NCI-H2196 (cell line): ENCODE data around the gene LCP1.
A peak's percentile ranks its signal among the peaks of the same experiment; 100 is the strongest.

ENCODE experiments used
- DNase-seq: peaks from one replicate; lab custom pipeline; 2025; ENCODE audit not compliant: unreplicated experiment; lab: John Stamatoyannopoulos, UW

LCP1 gene

DNA sequence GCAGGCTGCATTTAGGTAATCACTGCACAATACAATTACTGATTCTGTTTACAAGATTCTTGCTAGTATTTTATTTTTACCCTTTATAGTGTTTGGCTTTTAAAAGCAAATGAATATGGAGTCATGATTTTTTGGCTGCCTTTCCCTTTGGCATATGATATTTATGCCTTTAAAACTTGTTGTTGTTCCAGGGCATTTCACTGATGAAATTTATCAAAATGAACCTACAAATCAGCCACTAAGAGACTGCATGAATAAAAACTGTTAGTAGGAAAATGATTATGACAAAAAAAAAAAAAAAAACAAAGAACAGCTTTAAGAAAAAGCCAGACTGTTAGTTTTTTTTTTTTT, 79.7 kb downstream of the LCP1 start:
- no peak for DNase-seq

DNA sequence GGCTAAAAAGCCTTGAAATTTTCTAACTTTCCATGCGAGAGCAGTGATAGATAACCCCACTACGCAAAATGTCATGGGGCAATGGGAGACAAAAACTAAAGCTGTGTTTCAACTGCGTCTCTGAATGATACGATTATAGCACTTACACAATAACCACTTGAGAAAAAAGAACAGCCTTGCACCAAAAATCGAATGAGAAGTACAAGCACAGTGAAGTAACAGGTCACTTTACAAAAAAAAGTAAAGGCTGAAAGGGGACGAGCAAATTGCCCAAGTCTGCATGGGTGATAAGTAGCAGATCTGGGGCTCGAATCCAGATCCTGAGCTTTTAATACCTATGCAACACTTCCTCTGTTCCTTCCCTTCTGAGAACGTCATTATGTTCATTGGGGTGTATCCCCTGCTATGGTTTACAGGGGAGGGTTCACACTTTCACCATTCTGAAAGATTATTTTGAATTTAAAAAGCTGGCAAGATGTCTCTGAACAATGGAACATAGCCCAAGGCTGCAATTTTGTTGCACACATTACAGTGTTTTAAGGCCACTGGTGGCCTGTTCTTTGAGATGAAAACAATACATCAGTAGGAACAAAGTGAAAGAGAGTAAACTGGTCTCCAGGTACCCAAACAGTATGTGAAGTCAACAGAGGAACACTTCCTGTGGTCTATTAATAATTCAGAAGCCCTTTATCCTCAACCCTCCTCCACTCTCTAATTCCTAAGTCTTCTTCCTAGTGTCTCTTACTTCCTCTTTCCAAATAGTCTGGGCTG, 80.3 kb downstream of the LCP1 start:
- no peak for DNase-seq

DNA sequence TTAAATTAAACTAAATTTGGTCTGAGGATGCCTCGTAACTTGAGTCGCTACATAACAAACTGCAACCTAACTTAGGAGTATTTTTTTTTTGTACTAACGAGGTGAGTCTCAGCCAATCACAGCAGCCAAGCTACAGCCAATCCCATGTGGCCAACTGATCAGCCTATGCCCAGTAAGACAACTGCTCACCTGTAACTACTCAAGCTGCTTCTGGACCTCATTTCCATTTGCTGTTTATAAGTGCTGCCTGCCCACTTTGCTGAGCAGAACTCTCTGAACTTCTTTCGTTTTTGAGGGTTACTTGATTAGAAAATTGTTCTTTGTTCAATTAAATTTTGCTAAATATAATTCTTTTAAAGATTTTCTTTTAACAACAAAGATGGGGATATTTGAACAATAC, 81.0 kb downstream of the LCP1 start:
- no peak for DNase-seq

DNA sequence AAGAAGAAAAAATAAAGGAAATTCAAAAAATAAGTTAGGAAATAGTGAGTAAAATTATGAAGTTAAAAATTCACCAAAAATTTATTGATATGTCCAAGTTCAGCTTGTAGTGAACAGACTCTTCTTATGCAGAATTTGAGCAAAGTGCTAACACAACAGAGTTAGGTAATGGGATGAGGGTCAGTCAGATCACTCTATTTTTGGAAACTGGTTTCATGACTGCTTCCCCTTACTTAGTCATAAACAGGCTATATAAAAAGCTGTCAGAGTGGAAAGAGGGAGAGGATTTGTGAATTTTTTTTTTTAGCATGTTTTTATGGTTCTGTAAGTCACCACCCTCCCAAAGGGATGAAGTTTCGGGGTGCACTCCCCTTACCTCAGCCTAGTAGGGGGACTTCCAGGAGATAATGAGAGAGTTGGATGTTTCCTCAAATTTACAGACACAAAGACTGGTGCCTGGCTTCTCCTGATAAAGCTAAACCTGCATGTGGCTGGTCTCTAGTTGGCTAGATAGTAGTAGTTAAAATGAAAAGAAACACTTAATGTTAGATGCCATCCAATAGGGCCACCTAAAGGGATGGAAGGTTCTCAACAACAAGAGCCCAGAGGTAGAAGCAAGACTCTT, 81.7 kb downstream of the LCP1 start:
- no peak for DNase-seq

DNA sequence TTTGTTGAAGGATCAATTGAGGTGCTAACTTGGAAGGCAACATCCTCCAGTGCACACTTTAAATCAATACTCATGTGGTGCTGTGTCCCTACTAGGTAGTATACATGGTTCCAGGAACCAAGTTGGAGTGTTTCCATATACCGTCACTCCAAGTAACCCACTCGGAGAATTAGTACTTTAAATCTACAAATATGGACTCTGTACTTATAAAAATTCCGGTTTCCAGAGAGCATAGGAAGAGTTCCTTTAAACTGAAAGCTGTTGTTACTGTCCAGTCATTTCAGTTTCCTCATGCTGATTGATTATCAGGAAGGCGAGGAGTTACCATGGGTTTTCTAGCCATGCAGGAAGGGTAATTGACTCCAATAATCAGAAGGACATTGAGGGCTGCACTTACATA, 84.3 kb downstream of the LCP1 start:
- no peak for DNase-seq

DNA sequence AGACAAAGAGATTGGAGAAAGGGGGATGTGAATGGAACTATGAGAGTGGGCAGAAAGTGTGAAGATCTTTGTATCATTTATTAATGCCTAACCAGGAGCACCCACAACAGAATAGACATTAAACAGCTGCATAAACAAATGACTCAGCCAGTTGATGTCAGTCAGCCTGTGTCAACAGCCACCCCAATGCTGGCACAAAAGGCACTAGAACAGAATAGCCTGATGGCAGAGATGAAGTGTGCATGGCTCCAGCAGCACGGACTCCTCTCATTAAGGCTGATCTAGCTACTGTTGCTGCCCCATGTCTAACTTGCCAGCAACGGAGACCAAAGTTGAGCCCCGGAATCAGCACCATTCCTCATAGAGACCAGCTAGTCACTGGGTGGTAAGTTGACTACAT, 85.0 kb downstream of the LCP1 start:
- DNase-seq: peak; percentile 8

DNA sequence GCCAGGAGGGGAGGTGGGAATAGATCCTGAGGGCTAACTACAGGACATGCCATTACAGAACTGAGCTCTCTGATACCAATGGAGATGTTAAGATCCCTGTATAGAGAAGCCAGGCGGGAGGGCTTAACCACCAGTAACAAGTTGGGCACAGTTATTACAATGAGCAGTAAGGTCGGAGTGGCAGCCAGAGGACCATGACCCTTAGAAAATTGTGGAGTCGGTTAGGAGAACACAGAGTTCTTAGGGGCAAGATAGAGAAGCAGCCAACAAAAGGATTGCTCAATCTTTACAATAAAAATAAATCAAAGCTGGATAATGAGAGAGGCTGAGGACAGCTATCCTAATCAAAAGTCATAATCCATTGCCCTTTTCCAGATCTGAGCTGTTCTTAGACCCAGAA, 87.5 kb downstream of the LCP1 start:
- no peak for DNase-seq

DNA sequence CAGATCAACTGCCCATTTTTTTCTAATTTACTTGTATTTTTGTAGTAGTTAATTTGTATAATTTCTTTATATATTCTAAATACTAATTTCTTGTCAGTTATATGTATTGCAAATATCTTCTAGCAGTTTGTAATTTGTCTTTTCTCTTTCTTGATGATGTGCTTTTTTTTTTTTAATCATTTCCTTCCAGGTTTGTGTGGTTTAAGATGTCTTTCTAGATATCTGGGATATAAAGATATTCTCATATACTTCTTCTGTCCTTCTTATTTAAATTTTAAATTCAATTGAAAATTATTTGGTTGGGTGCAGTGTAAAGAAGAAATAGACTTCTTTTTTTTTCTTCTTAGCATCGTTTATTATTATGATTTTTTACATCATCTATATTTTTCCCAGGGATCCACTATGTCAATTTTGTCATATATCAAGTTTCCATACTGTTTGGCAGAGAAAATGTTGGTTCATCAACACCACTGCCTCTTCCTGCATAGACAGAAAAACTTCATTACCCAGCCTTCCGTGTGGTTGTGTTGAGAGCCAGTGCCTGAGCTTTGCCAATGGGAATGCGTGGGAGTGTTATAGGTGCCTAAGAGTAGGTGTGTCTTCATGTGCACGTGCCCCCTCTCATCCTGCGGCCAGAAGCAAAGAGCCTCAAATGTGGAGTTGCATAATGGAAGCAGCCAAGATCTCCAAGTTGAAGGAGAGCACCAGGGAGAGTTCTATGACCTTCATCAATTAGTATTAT, 93.0 kb downstream of the LCP1 start:
- DNase-seq: no peak

DNA sequence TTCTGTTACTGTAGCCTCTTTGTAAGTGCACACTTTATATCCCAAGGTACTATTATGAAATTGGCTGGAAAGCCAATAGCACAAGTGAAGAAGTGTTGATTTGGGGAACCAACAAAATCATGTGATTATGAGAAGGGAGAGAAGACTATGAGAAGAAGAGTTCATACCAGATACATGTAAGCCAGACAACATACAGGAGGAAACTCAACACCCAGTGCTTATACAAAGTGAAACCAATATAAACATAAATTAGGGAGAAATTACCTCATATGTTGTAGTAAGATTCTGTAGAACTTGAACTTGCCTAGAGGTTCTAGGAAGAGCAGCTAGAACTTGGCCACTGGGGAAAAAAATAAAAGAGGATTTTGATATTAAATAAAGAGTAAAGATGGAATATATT, 94.5 kb downstream of the LCP1 start:
- DNase-seq: no peak

DNA sequence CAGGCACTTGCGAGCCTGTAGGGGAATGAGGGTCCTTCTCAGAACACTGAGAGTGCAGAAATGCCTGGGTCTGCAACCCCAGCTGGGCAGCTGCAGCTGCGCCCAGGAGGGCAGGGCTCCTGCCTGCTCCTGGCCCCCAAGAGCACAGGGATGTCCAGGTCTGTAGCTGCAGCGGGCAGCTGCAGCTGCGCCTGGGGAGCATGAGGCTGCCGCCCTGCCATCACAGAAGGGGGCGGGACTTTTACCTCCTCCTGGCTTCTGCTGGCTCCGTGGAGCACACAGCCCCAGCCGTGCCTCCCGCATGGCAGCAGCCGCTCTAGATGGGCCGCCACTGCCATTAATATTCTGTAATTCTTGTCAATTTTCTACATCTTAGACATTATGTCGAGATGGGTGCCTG, 95.0 kb downstream of the LCP1 start:
- no peak for DNase-seq

DNA sequence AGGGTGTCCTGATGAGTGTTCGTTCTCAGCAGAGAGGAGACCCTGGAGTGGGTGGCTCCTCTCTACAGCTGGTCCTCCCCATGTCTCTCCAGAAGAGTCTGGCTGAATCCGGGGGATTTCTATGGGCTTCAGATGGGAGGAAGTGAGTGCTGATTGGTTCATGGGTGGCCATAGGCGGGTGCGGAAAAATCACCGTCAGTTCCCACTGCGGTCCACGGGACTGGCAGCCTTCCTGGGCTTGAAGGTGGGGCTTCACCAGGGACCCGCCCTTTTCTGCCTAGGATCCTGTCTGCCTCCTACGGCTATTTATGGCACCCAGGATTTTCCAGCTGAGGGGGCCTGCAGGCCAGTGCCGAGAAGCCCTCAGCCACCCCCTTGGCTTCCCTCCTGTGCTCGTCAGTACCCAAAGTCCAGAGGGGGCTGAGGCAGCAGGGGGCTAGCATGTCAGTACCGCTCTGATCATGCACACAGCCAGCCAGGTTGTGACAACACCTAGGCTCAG, 95.5 kb downstream of the LCP1 start:
- DNase-seq: no peak

DNA sequence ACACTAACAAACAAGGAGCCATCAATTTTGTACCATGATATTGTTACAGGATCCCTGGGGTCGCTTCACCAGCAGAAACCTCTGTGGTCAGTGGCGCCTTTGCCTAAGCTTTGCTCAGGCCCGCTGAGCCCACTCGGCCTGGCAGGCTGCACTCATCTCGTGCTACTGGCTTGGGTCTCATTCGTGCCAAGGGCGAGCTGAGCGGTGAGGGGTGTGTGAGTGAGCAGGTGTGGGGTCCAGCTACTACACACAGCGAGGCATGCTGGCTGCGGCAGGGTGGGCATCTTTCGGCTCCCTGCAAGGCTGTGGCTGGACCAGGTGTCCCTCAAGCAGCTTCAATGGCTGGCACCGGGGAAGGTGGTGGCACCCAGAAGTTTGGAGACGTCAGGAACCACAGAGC, 96.2 kb downstream of the LCP1 start:
- DNase-seq: no peak

DNA sequence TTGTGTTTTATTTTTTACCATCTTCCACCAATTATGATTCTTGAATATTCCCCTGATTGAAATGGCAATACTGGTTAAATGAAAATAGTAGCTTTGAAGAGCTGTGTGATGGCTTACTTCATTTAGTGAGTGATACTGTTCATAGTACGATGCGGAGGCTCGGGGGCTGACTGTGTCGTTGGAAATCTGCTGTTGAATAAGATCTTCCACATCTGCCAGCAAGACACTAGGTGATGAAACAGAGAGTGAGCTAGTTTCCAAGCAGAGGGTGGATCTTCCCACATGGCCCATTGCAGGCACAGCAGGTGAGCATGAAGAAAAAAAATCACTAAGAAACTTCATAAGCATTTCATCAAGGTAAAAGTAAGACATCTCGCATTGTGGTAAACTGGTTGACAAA, 99.7 kb downstream of the LCP1 start:
- DNase-seq: no peak

DNA sequence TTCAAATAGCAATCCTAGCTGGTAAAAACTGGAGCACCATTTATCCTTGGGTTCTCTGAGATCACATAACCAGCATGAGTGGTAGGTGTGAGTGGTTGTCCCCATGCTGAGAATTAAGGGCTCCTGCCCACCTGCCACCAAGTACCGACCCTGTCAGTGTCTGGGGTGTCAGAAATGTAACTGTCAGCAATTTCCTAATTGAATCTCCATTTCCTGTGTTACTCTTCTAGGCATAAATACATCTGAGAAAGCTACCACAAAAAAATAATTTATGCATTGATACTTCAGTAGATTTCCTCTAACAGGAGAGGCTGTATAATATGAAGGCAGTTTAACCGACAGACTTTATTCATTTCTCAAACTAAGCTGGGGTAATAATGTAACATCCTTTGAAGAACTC, 102.2 kb downstream of the LCP1 start:
- no peak for DNase-seq

DNA sequence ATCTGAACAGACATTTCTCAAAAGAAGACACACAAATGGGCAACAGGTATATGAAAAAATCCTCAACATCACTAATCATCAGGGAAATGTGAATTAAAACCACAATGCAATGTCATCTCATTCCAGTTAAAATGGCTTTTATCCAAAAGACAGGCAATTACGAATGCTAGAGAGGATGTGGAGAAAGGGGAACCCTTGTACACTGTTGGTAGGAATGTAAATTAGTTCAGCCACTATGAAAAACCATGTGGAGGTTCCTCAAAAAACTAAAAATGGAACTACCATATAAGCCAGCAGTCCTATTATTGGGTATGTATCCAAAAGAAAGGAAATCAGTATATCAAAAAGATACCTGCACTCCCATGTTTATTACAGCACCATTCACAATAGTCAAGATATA, 104.7 kb downstream of the LCP1 start:
- DNase-seq: no peak

DNA sequence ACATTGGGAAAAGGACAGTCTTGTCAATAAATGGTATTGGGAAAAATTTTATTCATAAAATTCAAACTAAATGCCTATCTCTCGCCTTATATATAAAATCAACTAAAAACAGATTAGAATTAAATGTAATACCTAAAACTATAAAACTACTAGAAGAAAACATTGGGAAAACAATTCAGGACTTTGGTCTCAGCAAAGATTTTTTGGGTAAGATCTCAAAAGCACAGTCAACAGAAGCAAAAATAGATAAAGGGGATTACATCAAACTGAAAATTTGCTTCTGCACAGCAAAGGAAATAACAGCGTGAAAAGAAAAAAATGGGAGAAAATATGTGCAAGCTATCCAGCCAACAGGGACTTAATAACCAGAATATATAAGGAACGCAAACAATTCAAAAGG, 105.2 kb downstream of the LCP1 start:
- no peak for DNase-seq
